NT2/D1 (cell line): Measurements from ENCODE around the gene RPN1.

Source experiments
- SUZ12 ChIP-seq: IDR thresholded peaks from 2 replicates; pipeline ENCODE4 v1.6.1; 2011; ENCODE audit not compliant: insufficient read length, insufficient read depth; ENCODE audit errors: extremely low read depth
- ZNF274 ChIP-seq: IDR thresholded peaks from 2 replicates; pipeline ENCODE4 v1.6.1; 2011; ENCODE audit warnings: mild to moderate bottlenecking, low read depth, low read length

DNA sequence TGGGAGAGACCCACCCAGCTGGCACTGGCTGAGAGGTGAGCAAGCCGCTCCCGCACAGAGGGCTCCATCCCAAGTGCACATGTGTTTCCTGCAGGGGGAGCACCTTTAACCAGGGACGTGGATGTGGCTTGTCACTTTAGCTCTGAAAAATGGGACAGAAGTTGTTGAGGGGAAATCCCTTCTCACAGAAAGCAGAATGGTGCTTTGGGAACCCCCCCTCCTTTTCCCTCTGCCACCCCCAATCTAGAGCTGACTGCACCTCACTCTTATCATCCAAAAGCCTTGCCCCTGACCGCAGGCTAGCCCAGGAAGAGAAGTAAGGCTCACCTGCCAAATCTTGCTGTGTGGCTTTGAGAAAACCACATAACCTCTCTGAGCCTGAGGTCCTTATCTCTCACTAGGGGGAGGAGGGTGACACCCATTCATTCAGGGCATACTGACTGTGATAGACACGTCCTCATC is 77.9 kb downstream of the RPN1 start:
- TF ChIP-seq SUZ12, result no peak
- TF ChIP-seq ZNF274, result no peak
